Measurements from ENCODE around the gene CDH23. TPM values are rescaled to one million over a fixed set of nuclear protein-coding genes. Genes with fewer than 3 reads are reported as not detected.

Gene CDH23
- total RNA-seq, 1 experiment from 2014 or later, result 7.8 TPM

DNA sequence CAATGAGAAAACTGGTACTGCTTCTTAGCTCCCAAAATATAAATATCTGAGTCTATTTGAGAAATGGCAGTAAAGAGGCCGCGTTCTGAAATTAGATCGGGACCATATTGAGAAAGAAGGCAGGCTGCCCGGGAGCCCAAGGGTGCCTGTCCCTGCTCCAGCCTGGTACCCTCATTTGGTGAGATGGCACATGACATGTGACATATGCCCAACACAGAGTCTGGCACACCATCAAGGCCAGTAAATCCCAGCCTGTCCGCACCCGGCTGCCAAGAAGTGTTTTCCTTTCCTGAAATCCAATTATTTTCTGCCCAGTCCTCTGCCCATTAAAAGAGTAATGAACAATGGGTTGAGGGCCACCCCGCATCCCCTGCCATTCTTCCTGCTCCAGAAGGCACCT, 66.4 kb downstream of the CDH23 start:
- no peaks in the 10 kb centered on the region; the same call in 1 of the 2 replicates for H4K20me1 ChIP-seq (ENCODE audit: insufficient read depth)
- H3K27me3 ChIP-seq (ENCODE audit: insufficient read depth, low read depth), result no peaks in the 10 kb centered on the region
- H3F3A ChIP-seq (ENCODE audit: insufficient read depth, low read depth), result no peaks in the 10 kb centered on the region
- H3K9me2 ChIP-seq (ENCODE audit: insufficient read depth), result no peaks in the 10 kb centered on the region
- no peak overlapping the region for H3K4me3 ChIP-seq
- no peaks in the 10 kb centered on the region for H3K4me1 ChIP-seq (replicated peaks; ENCODE audit: insufficient read depth)
- no peak overlapping the region for H3K27ac ChIP-seq
- no peak overlapping the region for H2AFZ ChIP-seq
- ChIA-PET CTCF (no interaction called here), POLR2A (ENCODE audit: unreplicated experiment) (no interaction called here)
- no peaks in the 10 kb centered on the region for H3K36me3 ChIP-seq (ENCODE audit: low read depth)
- no peaks in the 10 kb centered on the region for H3K9me3 ChIP-seq (ENCODE audit: insufficient read depth, low read depth)
- TF ChIP-seq, protein P1, sequence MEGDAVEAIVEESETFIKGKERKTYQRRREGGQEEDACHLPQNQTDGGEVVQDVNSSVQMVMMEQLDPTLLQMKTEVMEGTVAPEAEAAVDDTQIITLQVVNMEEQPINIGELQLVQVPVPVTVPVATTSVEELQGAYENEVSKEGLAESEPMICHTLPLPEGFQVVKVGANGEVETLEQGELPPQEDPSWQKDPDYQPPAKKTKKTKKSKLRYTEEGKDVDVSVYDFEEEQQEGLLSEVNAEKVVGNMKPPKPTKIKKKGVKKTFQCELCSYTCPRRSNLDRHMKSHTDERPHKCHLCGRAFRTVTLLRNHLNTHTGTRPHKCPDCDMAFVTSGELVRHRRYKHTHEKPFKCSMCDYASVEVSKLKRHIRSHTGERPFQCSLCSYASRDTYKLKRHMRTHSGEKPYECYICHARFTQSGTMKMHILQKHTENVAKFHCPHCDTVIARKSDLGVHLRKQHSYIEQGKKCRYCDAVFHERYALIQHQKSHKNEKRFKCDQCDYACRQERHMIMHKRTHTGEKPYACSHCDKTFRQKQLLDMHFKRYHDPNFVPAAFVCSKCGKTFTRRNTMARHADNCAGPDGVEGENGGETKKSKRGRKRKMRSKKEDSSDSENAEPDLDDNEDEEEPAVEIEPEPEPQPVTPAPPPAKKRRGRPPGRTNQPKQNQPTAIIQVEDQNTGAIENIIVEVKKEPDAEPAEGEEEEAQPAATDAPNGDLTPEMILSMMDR (conservative IDR thresholded peaks at IDR 0.05), result no peak
- TF ChIP-seq EZH2 (IDR thresholded peaks at IDR 0.05; ENCODE audit: low read depth), result no peak
- intact Hi-C loops (cut with micrococcal nuclease; ENCODE audit: unreplicated experiment), result no loop called here
- no peak for DNase-seq
- H3K79me2 ChIP-seq (ENCODE audit: low read depth), result no peaks in the 10 kb centered on the region
- no TSS peak for BruUV-seq (replicated peaks)
- no peak overlapping the region for H3K4me2 ChIP-seq

GRCh38 chr10:71465551-71466252, 69.0 kb downstream of the CDH23 start:
- no peak overlapping the region for H3K27ac ChIP-seq
- no peak overlapping the region for H2AFZ ChIP-seq
- ChIA-PET POLR2A (ENCODE audit: unreplicated experiment) (no interaction called here), CTCF (no interaction called here)
- TF ChIP-seq EZH2 (IDR thresholded peaks at IDR 0.05; ENCODE audit: low read depth), result no peak
- TF ChIP-seq, protein P1 (conservative IDR thresholded peaks at IDR 0.05), result no peak
- no peaks in the 10 kb centered on the region for H3K36me3 ChIP-seq (ENCODE audit: low read depth)
- no peaks in the 10 kb centered on the region for H3K9me2 ChIP-seq (ENCODE audit: insufficient read depth)
- H3K79me2 ChIP-seq (ENCODE audit: low read depth), result no peaks in the 10 kb centered on the region
- no peak overlapping the region for H3K4me3 ChIP-seq
- no peak overlapping the region for H3K4me2 ChIP-seq
- BruUV-seq (replicated peaks), result no TSS peak
- H3F3A ChIP-seq (ENCODE audit: insufficient read depth, low read depth), result no peaks in the 10 kb centered on the region
- H3K9me3 ChIP-seq (ENCODE audit: insufficient read depth, low read depth), result no peaks in the 10 kb centered on the region
- no peaks in the 10 kb centered on the region; the same call in 1 of the 2 replicates for H4K20me1 ChIP-seq (ENCODE audit: insufficient read depth)
- no peak for DNase-seq
- intact Hi-C loops (cut with micrococcal nuclease; ENCODE audit: unreplicated experiment), result no loop called here
- H3K4me1 ChIP-seq (replicated peaks; ENCODE audit: insufficient read depth), result no peaks in the 10 kb centered on the region
- no peaks in the 10 kb centered on the region for H3K27me3 ChIP-seq (ENCODE audit: insufficient read depth, low read depth)

GRCh38 chr10:71466330-71466729, 69.6 kb downstream of the CDH23 start:
- H3K9me2 ChIP-seq (ENCODE audit: insufficient read depth), result no peaks in the 10 kb centered on the region
- TF ChIP-seq, protein P1 (conservative IDR thresholded peaks at IDR 0.05), result no peak
- TF ChIP-seq EZH2 (IDR thresholded peaks at IDR 0.05; ENCODE audit: low read depth), result no peak

More at GRCh38 chr10:71466330-71466729, 69.6 kb downstream of the CDH23 start:
- Histone ChIP-seq H4K20me1 (ENCODE audit: insufficient read depth) (no peaks in the 10 kb centered on the region; the same call in 1 of the 2 replicates), H3K4me2 (no peak overlapping the region), H3K79me2 (ENCODE audit: low read depth) (no peaks in the 10 kb centered on the region), H3K4me1 (replicated peaks; ENCODE audit: insufficient read depth) (no peaks in the 10 kb centered on the region), H3F3A (ENCODE audit: insufficient read depth, low read depth) (no peaks in the 10 kb centered on the region), H3K27ac (no peak overlapping the region), H3K4me3 (no peak overlapping the region), H3K27me3 (ENCODE audit: insufficient read depth, low read depth) (no peaks in the 10 kb centered on the region), H2AFZ (no peak overlapping the region), H3K36me3 (ENCODE audit: low read depth) (no peaks in the 10 kb centered on the region), H3K9me3 (ENCODE audit: insufficient read depth, low read depth) (no peaks in the 10 kb centered on the region)
- ChIA-PET POLR2A (ENCODE audit: unreplicated experiment) (no interaction called here), CTCF (no interaction called here)
- intact Hi-C loops (cut with micrococcal nuclease; ENCODE audit: unreplicated experiment), result no loop called here
- no peak for DNase-seq
- no TSS peak for BruUV-seq (replicated peaks)
